ENCODE measurements around the gene RPL11. TPM values are rescaled to one million over a fixed set of nuclear protein-coding genes. Genes with fewer than 3 reads are reported as not detected.
"Not testable (repeated sequence)": the region's sequence is repeated elsewhere in the genome, so short reads cannot be mapped to it uniquely, and the experiment has no call there.

RPL11 gene
- total RNA-seq, 5 donors from 2014 or later (not counting 1 experiment from before 2014, with no cell fraction given) = 1,758 to 2,043 (median 1,921) TPM

DNA sequence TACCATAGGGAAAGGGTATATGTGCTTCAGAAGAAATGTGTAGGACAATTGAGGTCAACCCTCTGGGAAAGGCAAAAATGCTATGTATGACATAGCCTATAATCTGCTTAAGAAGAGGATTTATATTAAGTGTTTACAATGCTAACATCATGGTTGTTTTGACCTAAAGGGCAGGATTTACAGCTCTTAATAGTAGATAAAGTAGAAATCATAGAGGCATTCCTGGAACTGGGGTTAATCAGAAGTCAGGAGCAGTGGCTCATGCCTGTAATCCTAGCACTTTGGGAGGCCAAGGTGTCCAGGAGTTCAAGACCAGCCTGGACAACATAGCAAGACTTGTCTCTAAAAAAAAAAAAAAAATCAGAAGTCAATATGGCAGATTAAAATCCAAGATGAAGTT lies 8.7 kb upstream of the RPL11 start:
- H3K36me3 Mint-ChIP-seq = no peaks in the 10 kb centered on the region
- no peaks in the 10 kb centered on the region for H3K9me3 Mint-ChIP-seq
- Histone ChIP-seq H3K27ac (ENCODE audit: low read length) (no peak overlapping the region), H3K27me3 (replicated peaks in 1 of 2; ENCODE audit: control insufficient read depth in 2 of 2, extremely low read depth in 1 of 2, insufficient read depth in 2 of 2, low read length in 1 of 2) (peaks cover 0 to 27% of the 10 kb centered on the region in 2 experiments), H3K4me1 (ENCODE audit: control insufficient read depth in 1 of 2, extremely low read depth in 1 of 2, insufficient read depth in 2 of 2, low read length in 2 of 2) (no peaks in the 10 kb centered on the region), H3K4me3 (ENCODE audit: control insufficient read depth in 1 of 2, extremely low read depth in 1 of 2, low read length in 1 of 2) (no peak overlapping the region), H3K36me3 (ENCODE audit: control insufficient read depth in 2 of 2, extremely low read depth in 1 of 2, insufficient read depth in 1 of 2, low read length in 1 of 2) (no peaks in the 10 kb centered on the region), H3K9me3 (no peaks in the 10 kb centered on the region)
- H3K27me3 Mint-ChIP-seq = peaks cover 8 to 42% of the 10 kb centered on the region in 2 donors
- ATAC-seq (replicated peaks in 1 of 4) = no peak
- no peak overlapping the region for H3K27ac Mint-ChIP-seq
- H3K4me3 Mint-ChIP-seq = no peak overlapping the region
- DNase-seq = no peak
- ChIA-PET POLR2A (no interaction called here), CTCF (interaction anchor here in 1 of 2 donors (0.5 kb wide), 1 partner anchor 39 kb away, joined by 6 read pairs; no protein-coding TSS in a partner anchor)
- H3K4me1 Mint-ChIP-seq = no peaks in the 10 kb centered on the region

DNA sequence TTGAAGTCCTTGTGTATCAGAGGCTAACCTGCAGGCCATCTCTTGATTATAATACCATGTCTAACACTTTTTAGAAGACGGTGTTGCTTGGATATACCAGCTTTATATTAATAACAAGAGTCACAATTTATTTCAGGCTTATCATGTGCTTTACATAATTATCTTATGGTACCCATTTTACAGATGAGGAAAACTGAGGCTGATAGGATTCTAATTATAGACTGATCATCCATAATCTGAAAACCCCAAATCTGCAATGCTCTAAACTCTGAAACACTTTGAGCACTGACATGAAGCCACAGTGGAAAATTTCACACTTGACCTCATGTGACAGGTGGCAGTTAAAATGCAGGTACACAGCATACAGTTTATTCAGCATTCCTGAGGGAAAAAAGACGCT lies 7.2 kb upstream of the RPL11 start:
- Histone ChIP-seq H3K27me3 (replicated peaks in 1 of 2; ENCODE audit: control insufficient read depth in 2 of 2, extremely low read depth in 1 of 2, insufficient read depth in 2 of 2, low read length in 1 of 2) (peaks cover 0 to 23% of the 10 kb centered on the region in 2 experiments), H3K4me1 (ENCODE audit: control insufficient read depth in 1 of 2, extremely low read depth in 1 of 2, insufficient read depth in 2 of 2, low read length in 2 of 2) (no peaks in the 10 kb centered on the region), H3K36me3 (ENCODE audit: control insufficient read depth in 2 of 2, extremely low read depth in 1 of 2, insufficient read depth in 1 of 2, low read length in 1 of 2) (no peaks in the 10 kb centered on the region), H3K9me3 (no peaks in the 10 kb centered on the region), H3K4me3 (ENCODE audit: control insufficient read depth in 1 of 2, extremely low read depth in 1 of 2, low read length in 1 of 2) (no peak overlapping the region), H3K27ac (ENCODE audit: low read length) (no peak overlapping the region)
- WGBS (ENCODE audit: insufficient coverage) = no CpG with 5 or more reads among the region's 2 CpGs
- Mint-ChIP-seq H3K27me3 (peaks cover 8 to 31% of the 10 kb centered on the region in 2 donors), H3K4me3 (no peak overlapping the region), H3K27ac (no peak overlapping the region), H3K9me3 (no peaks in the 10 kb centered on the region), H3K36me3 (no peaks in the 10 kb centered on the region), H3K4me1 (no peaks in the 10 kb centered on the region)
- CTCF ChIA-PET = no interaction called here
- no peak for ATAC-seq (replicated peaks in 1 of 4)
- POLR2A ChIA-PET = no interaction called here
- DNase-seq = no peak

DNA sequence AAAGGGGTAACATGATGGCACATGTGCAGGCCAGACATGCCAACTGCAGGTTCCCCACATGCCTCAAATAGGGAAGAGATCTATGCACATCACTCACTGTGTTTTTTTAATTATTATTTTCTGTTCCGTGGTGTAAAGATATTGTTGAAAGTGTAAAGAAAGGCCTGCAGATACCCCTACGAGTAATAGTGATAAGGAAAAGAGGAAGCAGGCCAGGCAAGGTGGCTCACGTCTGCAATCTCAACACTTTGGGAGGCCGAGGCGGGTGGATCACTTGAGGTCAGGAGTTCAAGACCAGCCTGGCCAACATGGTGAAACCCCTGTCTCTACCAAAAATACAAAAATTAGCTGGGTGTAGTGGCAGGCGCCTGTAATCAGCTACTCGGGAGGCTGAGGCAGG lies 6.4 kb upstream of the RPL11 start:
- H3K4me3 ChIP-seq (ENCODE audit: control insufficient read depth in 1 of 2, extremely low read depth in 1 of 2, low read length in 1 of 2); ATAC-seq (replicated peaks in 1 of 4); DNase-seq; H3K4me1 Mint-ChIP-seq; H3K9me3 Mint-ChIP-seq; H3K27ac ChIP-seq (ENCODE audit: low read length); H3K27ac Mint-ChIP-seq; H3K4me3 Mint-ChIP-seq; POLR2A ChIA-PET; H3K36me3 ChIP-seq (ENCODE audit: control insufficient read depth in 2 of 2, extremely low read depth in 1 of 2, insufficient read depth in 1 of 2, low read length in 1 of 2); H3K36me3 Mint-ChIP-seq; H3K4me1 ChIP-seq (ENCODE audit: control insufficient read depth in 1 of 2, extremely low read depth in 1 of 2, insufficient read depth in 2 of 2, low read length in 2 of 2); H3K9me3 ChIP-seq: not testable (repeated sequence)
- peaks cover 3 to 28% of the 10 kb centered on the region in 2 donors for H3K27me3 Mint-ChIP-seq
- CTCF ChIA-PET = interaction anchor here in 1 of 2 donors (0.7 kb wide), 1 partner anchor 1864 kb away, joined by 5 read pairs; no protein-coding TSS in a partner anchor
- 100% methylated on average over 1 of the region's 7 CpGs for WGBS (ENCODE audit: insufficient coverage)
- peaks cover 0 to 19% of the 10 kb centered on the region in 2 experiments for H3K27me3 ChIP-seq (replicated peaks in 1 of 2; ENCODE audit: control insufficient read depth in 2 of 2, extremely low read depth in 1 of 2, insufficient read depth in 2 of 2, low read length in 1 of 2)

DNA sequence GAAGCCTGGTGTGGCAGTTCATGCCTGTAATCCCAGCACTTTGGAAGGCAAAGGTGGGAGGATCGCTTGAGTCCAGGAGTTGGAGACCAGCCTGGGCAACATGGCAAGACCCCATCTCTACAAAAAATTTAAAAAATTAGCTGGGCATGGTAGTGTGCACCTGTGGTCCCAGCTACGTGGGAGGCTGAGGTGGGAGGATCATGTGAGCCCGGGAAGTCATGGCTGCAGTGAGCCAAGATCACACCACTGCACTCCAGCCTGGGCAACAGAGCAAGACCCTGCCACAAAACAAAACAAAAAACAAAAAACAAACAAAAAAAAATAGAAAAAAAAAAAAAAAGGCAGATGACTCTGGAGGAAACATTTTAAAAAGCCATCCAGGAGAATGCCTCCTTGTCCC lies 3.9 kb upstream of the RPL11 start:
- H3K4me1 Mint-ChIP-seq; H3K27me3 ChIP-seq (replicated peaks in 1 of 2; ENCODE audit: control insufficient read depth in 2 of 2, extremely low read depth in 1 of 2, insufficient read depth in 2 of 2, low read length in 1 of 2); H3K9me3 Mint-ChIP-seq; H3K4me3 Mint-ChIP-seq; H3K4me1 ChIP-seq (ENCODE audit: control insufficient read depth in 1 of 2, extremely low read depth in 1 of 2, insufficient read depth in 2 of 2, low read length in 2 of 2); DNase-seq; H3K4me3 ChIP-seq (ENCODE audit: control insufficient read depth in 1 of 2, extremely low read depth in 1 of 2, low read length in 1 of 2); H3K36me3 ChIP-seq (ENCODE audit: control insufficient read depth in 2 of 2, extremely low read depth in 1 of 2, insufficient read depth in 1 of 2, low read length in 1 of 2); H3K9me3 ChIP-seq; ATAC-seq (replicated peaks in 1 of 4); H3K27ac ChIP-seq (ENCODE audit: low read length); H3K27ac Mint-ChIP-seq; H3K36me3 Mint-ChIP-seq: not testable (repeated sequence)
- WGBS (ENCODE audit: insufficient coverage) = no CpG with 5 or more reads among the region's 3 CpGs
- ChIA-PET CTCF (interaction anchor here (0.6 to 0.7 kb wide), 2 partner anchors 161 to 484 kb away, joined by 3 to 4 read pairs; no protein-coding TSS in a partner anchor), POLR2A (interaction anchor here in 1 of 2 donors (0.6 kb wide), 1 partner anchor 186 kb away, joined by 4 read pairs; no protein-coding TSS in a partner anchor)
- peaks cover 0 to 11% of the 10 kb centered on the region in 2 donors for H3K27me3 Mint-ChIP-seq

DNA sequence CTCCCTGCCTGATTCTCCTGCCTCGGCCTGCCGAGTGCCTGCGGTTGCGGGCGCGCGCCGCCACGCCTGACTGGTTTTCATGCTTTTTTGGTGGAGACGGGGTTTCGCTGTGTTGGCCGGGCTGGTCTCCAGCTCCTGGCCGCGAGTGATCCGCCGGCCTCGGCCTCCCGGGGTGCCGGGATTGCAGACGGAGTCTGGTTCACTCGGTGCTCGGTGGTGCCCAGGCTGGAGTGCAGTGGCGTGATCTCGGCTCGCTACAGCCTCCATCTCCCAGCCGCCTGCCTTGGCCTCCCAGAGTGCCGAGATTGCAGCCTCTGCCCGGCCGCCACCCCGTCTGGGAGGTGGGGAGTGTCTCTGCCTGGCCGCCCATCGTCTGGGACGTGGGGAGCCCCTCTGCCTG lies 3.3 kb upstream of the RPL11 start:
- CTCF ChIA-PET; DNase-seq; H3K27ac Mint-ChIP-seq; H3K27ac ChIP-seq (ENCODE audit: low read length); H3K27me3 ChIP-seq (replicated peaks in 1 of 2; ENCODE audit: control insufficient read depth in 2 of 2, extremely low read depth in 1 of 2, insufficient read depth in 2 of 2, low read length in 1 of 2); H3K27me3 Mint-ChIP-seq; H3K4me3 Mint-ChIP-seq; H3K4me3 ChIP-seq (ENCODE audit: control insufficient read depth in 1 of 2, extremely low read depth in 1 of 2, low read length in 1 of 2); ATAC-seq (replicated peaks in 1 of 4); H3K36me3 ChIP-seq (ENCODE audit: control insufficient read depth in 2 of 2, extremely low read depth in 1 of 2, insufficient read depth in 1 of 2, low read length in 1 of 2); H3K9me3 ChIP-seq; H3K9me3 Mint-ChIP-seq; POLR2A ChIA-PET: not testable (repeated sequence)
- 98% methylated on average over 10 of the region's 33 CpGs for WGBS (ENCODE audit: insufficient coverage)
- H3K4me1 Mint-ChIP-seq = peaks cover 11 to 12% (median 12%) of the 10 kb centered on the region in 3 donors
- H3K4me1 ChIP-seq (ENCODE audit: control insufficient read depth in 1 of 2, extremely low read depth in 1 of 2, insufficient read depth in 2 of 2, low read length in 2 of 2) = peaks cover 10 to 13% of the 10 kb centered on the region in 2 experiments
- peaks cover 11% of the 10 kb centered on the region for H3K36me3 Mint-ChIP-seq

DNA sequence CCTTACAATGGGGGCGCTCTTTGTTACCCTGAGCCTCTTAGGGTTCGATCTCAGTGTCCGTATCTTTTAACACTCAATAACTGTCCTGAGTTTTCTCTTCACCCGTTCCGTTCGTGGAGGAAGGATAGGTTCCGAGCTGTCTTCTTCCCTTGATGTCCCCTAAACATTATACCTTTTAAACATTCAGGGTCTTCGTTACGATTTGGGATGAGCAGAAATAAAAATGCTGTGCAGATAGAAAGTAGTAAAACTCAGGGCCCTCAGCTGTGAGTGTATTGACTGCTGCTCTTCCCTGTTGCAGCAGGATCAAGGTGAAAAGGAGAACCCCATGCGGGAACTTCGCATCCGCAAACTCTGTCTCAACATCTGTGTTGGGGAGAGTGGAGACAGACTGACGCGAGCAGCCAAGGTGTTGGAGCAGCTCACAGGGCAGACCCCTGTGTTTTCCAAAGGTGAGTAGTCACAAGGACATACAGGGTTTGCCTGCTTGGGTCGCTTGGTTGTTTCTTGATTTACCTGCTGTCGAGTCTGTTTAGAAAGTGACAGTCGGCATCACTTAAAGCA lies 784 bp downstream of the RPL11 start:
- no peaks in the 10 kb centered on the region for H3K9me3 Mint-ChIP-seq
- H3K27ac Mint-ChIP-seq = peak overlapping the region; percentile 93 to 96
- no peaks in the 10 kb centered on the region for H3K27me3 Mint-ChIP-seq

More for the DNA sequence above, 784 bp downstream of the RPL11 start:
- POLR2A ChIA-PET = interaction anchor here (0.6 to 1.2 kb wide), 4 partner anchors 12 to 51 kb away, joined by 3 to 5 read pairs (median 5); partner anchors contain the start of gene ELOA (in 1 of the 2)
- Histone ChIP-seq H3K27me3 (replicated peaks in 1 of 2; ENCODE audit: control insufficient read depth in 2 of 2, extremely low read depth in 1 of 2, insufficient read depth in 2 of 2, low read length in 1 of 2) (peaks cover 0 to 3% of the 10 kb centered on the region in 2 experiments), H3K4me1 (ENCODE audit: control insufficient read depth in 1 of 2, extremely low read depth in 1 of 2, insufficient read depth in 2 of 2, low read length in 2 of 2) (peaks cover 21 to 28% of the 10 kb centered on the region in 2 experiments), H3K4me3 (ENCODE audit: control insufficient read depth in 1 of 2, extremely low read depth in 1 of 2, low read length in 1 of 2) (peak overlapping the region; percentile 81 to 99), H3K36me3 (ENCODE audit: control insufficient read depth in 2 of 2, extremely low read depth in 1 of 2, insufficient read depth in 1 of 2, low read length in 1 of 2) (peaks cover 9 to 47% of the 10 kb centered on the region in 2 donors), H3K9me3 (no peaks in the 10 kb centered on the region), H3K27ac (ENCODE audit: low read length) (peak overlapping the region; percentile 84)
- CTCF ChIA-PET = interaction anchor here in 1 of 2 donors (0.6 to 1.6 kb wide), 4 partner anchors 51 to 324 kb away, joined by 3 to 6 read pairs (median 4); partner anchors contain the start of gene ELOA
- peaks cover 48% of the 10 kb centered on the region for H3K36me3 Mint-ChIP-seq
- H3K4me1 Mint-ChIP-seq = peaks cover 50 to 53% (median 52%) of the 10 kb centered on the region in 3 donors
- ATAC-seq (replicated peaks in 1 of 4) (no peak), DNase-seq (peak in 4 of 35 experiments; percentile 3 to 26 (median 12))
- H3K4me3 Mint-ChIP-seq = peak overlapping the region; percentile 95 to 97 (median 95)
- WGBS (ENCODE audit: insufficient coverage) = 6% methylated on average over 6 of the region's 17 CpGs

Measured in T-cell (primary cell).